HepG2 (cell line): ENCODE measurements around the gene SOWAHA. TPM values are rescaled to one million over a fixed set of nuclear protein-coding genes. Genes with fewer than 3 reads are reported as not detected.

Experiments used
- ATAC-seq: fragments of 200-7000 bp; cut with Tn5 transposase; 3 replicates; pipeline ENCODE4 v1.9.1; 2020; ENCODE audit warnings: mild to moderate bottlenecking, moderate library complexity
- BruUV-seq: library from RNA; stranded (reverse); fragments of 400-500 nt; replicated peaks from 2 replicates; lab custom pipeline; 2021; lab: Mats Ljungman, UMichigan
- CTCF ChIA-PET: fragments of 300-600 bp; formaldehyde crosslinking; extraction: SDS; loops from one replicate; lab custom pipeline; 2021; ENCODE audit warnings: low total read pairs, inconsistent platforms, low intra/inter-chr PET ratio; lab: Yijun Ruan, JAX
- POLR2A ChIA-PET: fragments of 350-600 bp; sonication (Branson Sonifier 250); formaldehyde crosslinking; loops from one replicate; lab custom pipeline; 2020; ENCODE audit warnings: antibody characterized with exemption, inconsistent platforms; lab: Yijun Ruan, JAX
- DNase-seq: peaks from one replicate; pipeline ENCODE4 v3.0.0-alpha.2; 2015; ENCODE audit warnings: low spot score
- FAIRE-seq: peaks from 3 replicates; lab custom pipeline; 2011; peaks lifted over from hg19 to GRCh38; lab: Jason Lieb, UNC
- H2AFZ ChIP-seq: one replicate; pipeline ENCODE4 v1.6.1; 2011; ENCODE audit warnings: low read length, inconsistent platforms
- H3K27ac ChIP-seq: fragments of 300-600 bp; 3 replicates; pipeline ENCODE4 v1.8.0; 2011; ENCODE audit warnings: mixed run types, mild to moderate bottlenecking, mixed read lengths, low read length, inconsistent platforms; ENCODE audit not compliant: insufficient read depth; ENCODE audit errors: extremely low read length
- H3K27me3 ChIP-seq, 2 experiments: fragments of 200-600 bp in 1 of 2; 2 replicates in 1 of 2; 3 replicates in 1 of 2; pipeline versions ENCODE4 v1.6.0 to v1.8.0; 2011; ENCODE audit warnings: low read length in 2 of 2, mild to moderate bottlenecking in 2 of 2, moderate library complexity in 2 of 2, inconsistent platforms in 1 of 2; ENCODE audit not compliant: insufficient read depth in 2 of 2, control insufficient read depth in 1 of 2
- H3K36me3 ChIP-seq, 2 experiments: fragments of 200-600 bp in 1 of 2; replicated peaks in 1 of 2; 2 replicates in 1 of 2; 3 replicates in 1 of 2; pipeline versions ENCODE4 v1.5.1 to v1.8.0; 2011; ENCODE audit warnings: low read length in 2 of 2, inconsistent platforms in 1 of 2; ENCODE audit not compliant: insufficient read depth in 2 of 2, control insufficient read depth in 1 of 2
- H3K4me1 ChIP-seq: 2 replicates; pipeline ENCODE4 v1.5.1; 2012; ENCODE audit warnings: low read length, inconsistent platforms; ENCODE audit not compliant: insufficient read depth
- H3K4me2 ChIP-seq: 2 replicates; pipeline ENCODE4 v1.6.0; 2011; ENCODE audit warnings: low read depth, low read length, inconsistent platforms
- H3K4me3 ChIP-seq, 3 experiments: fragments of 200-600 bp in 1 of 3; sonication (generic), shearing (Covaris generic) in 1 of 3; replicated peaks in 1 of 3; 2 replicates each; pipeline ENCODE4 v1.5.1; 2011 to 2016; ENCODE audit warnings: low read length in 3 of 3, inconsistent platforms in 2 of 3, low read depth in 2 of 3, mild to moderate bottlenecking in 2 of 3, control low read depth in 1 of 3, mixed read lengths in 1 of 3; ENCODE audit not compliant: insufficient read depth in 1 of 3
- H3K79me2 ChIP-seq: one replicate; pipeline ENCODE4 v1.6.1; 2011; ENCODE audit warnings: low read length, inconsistent platforms; ENCODE audit not compliant: insufficient read depth
- H3K9ac ChIP-seq: 2 replicates; pipeline ENCODE4 v1.6.0; 2011; ENCODE audit warnings: mild to moderate bottlenecking, low read depth, low read length, inconsistent platforms; ENCODE audit not compliant: insufficient read depth
- H3K9me3 ChIP-seq: 2 replicates; pipeline ENCODE4 v1.5.1; 2012; ENCODE audit warnings: mild to moderate bottlenecking, low read length
- H4K20me1 ChIP-seq: 2 replicates; pipeline ENCODE4 v1.6.0; 2011; ENCODE audit warnings: inconsistent platforms, mild to moderate bottlenecking, low read length, moderate library complexity; ENCODE audit not compliant: insufficient read depth
- ARHGAP35 ChIP-seq: sonication (generic); formaldehyde crosslinking; IDR thresholded peaks from 2 replicates; pipeline ENCODE4 v1.9.0; 2022; ENCODE audit warnings: mild to moderate bottlenecking, inconsistent platforms, moderate library complexity, missing genetic modification reagents, borderline replicate concordance
- EP300 ChIP-seq, 3 experiments: sonication (generic) in 1 of 3; formaldehyde crosslinking in 1 of 3; IDR thresholded peaks; 2 replicates each; pipeline versions ENCODE4 v1.5.1 to v1.6.1; 2011 to 2020; ENCODE audit warnings: low read depth in 2 of 3, low read length in 2 of 3, borderline replicate concordance in 1 of 3, improper control_type of control experiment in 1 of 3, mild to moderate bottlenecking in 1 of 3, missing genetic modification reagents in 1 of 3, moderate library complexity in 1 of 3
- GATAD2A ChIP-seq: IDR thresholded peaks from 2 replicates; pipeline ENCODE4 v1.6.1; 2016
- MIXL1 ChIP-seq: IDR thresholded peaks from 2 replicates; pipeline ENCODE4 v1.6.1; 2016
- MLXIP ChIP-seq: sonication (generic); formaldehyde crosslinking; IDR thresholded peaks from 2 replicates; pipeline ENCODE4 v1.9.0; 2021; ENCODE audit warnings: missing genetic modification reagents, borderline replicate concordance
- NR2F1 ChIP-seq, 2 experiments: fragments of 450-650 bp in 1 of 2; formaldehyde crosslinking in 1 of 2; IDR thresholded peaks; 2 replicates each; pipeline versions ENCODE4 v1.5.0 to v1.6.1; 2016 to 2020; ENCODE audit warnings: mild to moderate bottlenecking in 1 of 2, missing compliant biosample characterization in 1 of 2, missing genetic modification reagents in 1 of 2, moderate library complexity in 1 of 2
- POGZ ChIP-seq: sonication (generic); formaldehyde crosslinking; IDR thresholded peaks from 2 replicates; pipeline ENCODE4 v1.4.0; 2020; ENCODE audit warnings: mild to moderate bottlenecking, missing genetic modification reagents
- ZEB1 ChIP-seq: IDR thresholded peaks from 2 replicates; pipeline ENCODE4 v1.6.1; 2012; ENCODE audit warnings: mild to moderate bottlenecking, low read depth, inconsistent platforms; ENCODE audit not compliant: insufficient replicate concordance
- ZNF331 ChIP-seq: sonication (generic); formaldehyde crosslinking; IDR thresholded peaks from 2 replicates; pipeline ENCODE4 v1.4.0; 2020; ENCODE audit warnings: missing genetic modification reagents
- WGBS: methylation state at CpG from one replicate; pipeline ENCODE4 v1.1.6; 2017; ENCODE audit warnings: low lambda C conversion rate; 5-methylcytosine and 5-hydroxymethylcytosine counted together
- in situ Hi-C: cut with HindIII; loops from 2 replicates; pipeline ENCODE4 v1.10.0; 2017; ENCODE audit warnings: low pct_unique_long_range_greater_than_20kb; ENCODE audit not compliant: extremely low pct_ligation_motif_present
- intact Hi-C: fragments of 100-400 bp; cut with micrococcal nuclease; formaldehyde crosslinking; loops from one replicate; pipeline ENCODE4 v1.10.0; 2022; ENCODE audit not compliant: unreplicated experiment
- polyA plus RNA-seq, 8 experiments: library from polyadenylated mRNA; depleted of rRNA in 3 of 8; stranded (reverse) in 7 of 8; unstranded in 1 of 8; fragments of >200 nt; fragmentation: Illumina TruSeq in 4 of 8; extraction: Trizol in 4 of 8; gene quantifications; 2 replicates each; pipeline versions ENCODE4 v1.2.1 to v1.2.3, GENCODE V29; 2011 to 2016; ENCODE audit warnings: low read depth in 4 of 8, missing spikeins in 1 of 8, mixed read lengths in 1 of 8; ENCODE audit not compliant: insufficient read depth in 1 of 8
- total RNA-seq, 5 experiments: library from RNA; depleted of rRNA; stranded (reverse); fragments of >200 nt; fragmentation: Illumina TruSeq; extraction: Trizol; gene quantifications; 2 replicates each; pipeline ENCODE4 v1.2.3, GENCODE V29; 2016; ENCODE audit warnings: low read depth in 1 of 5
- TF ChIP-seq, protein P1 (sequence below): sonication (generic); formaldehyde crosslinking; IDR thresholded peaks from 2 replicates; pipeline ENCODE4 v1.8.1; 2022; ENCODE audit warnings: low read depth, mild to moderate bottlenecking, missing genetic modification reagents
- TF ChIP-seq, protein P2 (sequence below): IDR thresholded peaks from 2 replicates; pipeline ENCODE4 v1.6.1; 2016; ENCODE audit warnings: missing biosample characterization, missing genetic modification reagents, low read depth
- TF ChIP-seq, protein P3 (sequence below): sonication (generic); formaldehyde crosslinking; conservative IDR thresholded peaks from 2 replicates; pipeline ENCODE4 v1.8.0; 2022; ENCODE audit warnings: mild to moderate bottlenecking, moderate library complexity, missing genetic modification reagents

Gene SOWAHA
- total and polyA plus RNA-seq, 2 of the 13 experiments (the other 11 are each of a cell fraction or from before 2014, with no cell fraction given), result 0.95 to 1.9 TPM

- ATAC-seq, result peak; percentile 43
- Histone ChIP-seq H3K79me2 (no peaks in the 10 kb centered on the region), H3K4me3 (peak overlapping the region; percentile 36 to 68 (median 56); a peak in 5 of 6 replicates), H3K4me2 (peak overlapping the region; percentile 92), H3K9me3 (no peaks in the 10 kb centered on the region), H3K36me3 (no peaks in the 10 kb centered on the region), H4K20me1 (no peaks in the 10 kb centered on the region), H3K4me1 (peaks cover 83% of the 10 kb centered on the region), H3K27ac (peak overlapping the region; percentile 98), H2AFZ (no peak overlapping the region), H3K9ac (peak overlapping the region; percentile 88), H3K27me3 (no peaks in the 10 kb centered on the region)
- ChIA-PET POLR2A (interaction anchor here (0.7 to 4.8 kb wide), 14 partner anchors 8 to 213 kb away, joined by 3 to 51 read pairs (median 10); partner anchors contain the start of genes GDF9, HSPA4, SHROOM1 and UQCRQ), CTCF (no interaction called here)
- FAIRE-seq, result no peak
- no peak for DNase-seq
- intact Hi-C loops, result no loop called here
- in situ Hi-C loops, result no loop called here
- 0% methylated on average over 3 of the region's 3 CpGs for WGBS
- BruUV-seq, result no TSS peak
- TF ChIP-seq ARHGAP35 (no peak), GATAD2A (CRISPR knock-in tag) (no peak), ZEB1 (no peak), EP300 (IDR thresholded peaks at IDR 0.05; ENCODE audit: low read depth in 2 of 2, low read length in 2 of 2) (peak in 1 of 2 experiments; percentile 75; a peak in 2 of 4 replicates), EP300 (CRISPR knock-in tag; IDR thresholded peaks at IDR 0.05; ENCODE audit: borderline replicate concordance) (peak; percentile 60; the same call in 1 of the 2 replicates), NR2F1 (CRISPR knock-in tag; IDR thresholded peaks at IDR 0.05) (0 out of 4 replicates have a peak, but pooled peaks of 1 of the 2 experiments have one; percentile 22), MLXIP (peak; percentile 91; the same call in 1 of the 2 replicates), ZNF331 (CRISPR knock-in tag) (no peak), POGZ (CRISPR knock-in tag) (peak; percentile 29; the same call in 1 of the 2 replicates), MIXL1 (CRISPR knock-in tag) (peak; percentile 64; the same call in 1 of the 2 replicates)
- TF ChIP-seq, protein P1, sequence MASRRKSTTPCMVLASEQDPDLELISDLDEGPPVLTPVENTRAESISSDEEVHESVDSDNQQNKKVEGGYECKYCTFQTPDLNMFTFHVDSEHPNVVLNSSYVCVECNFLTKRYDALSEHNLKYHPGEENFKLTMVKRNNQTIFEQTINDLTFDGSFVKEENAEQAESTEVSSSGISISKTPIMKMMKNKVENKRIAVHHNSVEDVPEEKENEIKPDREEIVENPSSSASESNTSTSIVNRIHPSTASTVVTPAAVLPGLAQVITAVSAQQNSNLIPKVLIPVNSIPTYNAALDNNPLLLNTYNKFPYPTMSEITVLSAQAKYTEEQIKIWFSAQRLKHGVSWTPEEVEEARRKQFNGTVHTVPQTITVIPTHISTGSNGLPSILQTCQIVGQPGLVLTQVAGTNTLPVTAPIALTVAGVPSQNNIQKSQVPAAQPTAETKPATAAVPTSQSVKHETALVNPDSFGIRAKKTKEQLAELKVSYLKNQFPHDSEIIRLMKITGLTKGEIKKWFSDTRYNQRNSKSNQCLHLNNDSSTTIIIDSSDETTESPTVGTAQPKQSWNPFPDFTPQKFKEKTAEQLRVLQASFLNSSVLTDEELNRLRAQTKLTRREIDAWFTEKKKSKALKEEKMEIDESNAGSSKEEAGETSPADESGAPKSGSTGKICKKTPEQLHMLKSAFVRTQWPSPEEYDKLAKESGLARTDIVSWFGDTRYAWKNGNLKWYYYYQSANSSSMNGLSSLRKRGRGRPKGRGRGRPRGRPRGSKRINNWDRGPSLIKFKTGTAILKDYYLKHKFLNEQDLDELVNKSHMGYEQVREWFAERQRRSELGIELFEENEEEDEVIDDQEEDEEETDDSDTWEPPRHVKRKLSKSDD, result no peak
- TF ChIP-seq, protein P2, sequence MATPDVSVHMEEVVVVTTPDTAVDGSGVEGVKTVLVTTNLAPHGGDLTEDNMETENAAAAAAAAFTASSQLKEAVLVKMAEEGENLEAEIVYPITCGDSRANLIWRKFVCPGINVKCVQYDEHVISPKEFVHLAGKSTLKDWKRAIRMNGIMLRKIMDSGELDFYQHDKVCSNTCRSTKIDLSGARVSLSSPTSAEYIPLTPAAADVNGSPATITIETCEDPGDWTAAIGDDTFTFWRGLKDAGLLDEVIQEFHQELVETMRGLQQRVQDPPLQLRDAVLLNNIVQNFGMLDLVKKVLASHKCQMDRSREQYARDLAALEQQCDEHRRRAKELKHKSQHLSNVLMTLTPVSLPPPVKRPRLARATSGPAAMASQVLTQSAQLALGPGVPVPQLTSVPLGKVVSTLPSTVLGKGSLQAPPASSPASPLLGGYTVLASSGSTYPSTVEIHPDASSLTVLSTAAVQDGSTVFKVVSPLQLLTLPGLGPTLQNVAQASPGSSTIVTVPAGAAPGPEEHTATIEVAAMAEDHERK (CRISPR knock-in tag), result no peak
- TF ChIP-seq, protein P3, sequence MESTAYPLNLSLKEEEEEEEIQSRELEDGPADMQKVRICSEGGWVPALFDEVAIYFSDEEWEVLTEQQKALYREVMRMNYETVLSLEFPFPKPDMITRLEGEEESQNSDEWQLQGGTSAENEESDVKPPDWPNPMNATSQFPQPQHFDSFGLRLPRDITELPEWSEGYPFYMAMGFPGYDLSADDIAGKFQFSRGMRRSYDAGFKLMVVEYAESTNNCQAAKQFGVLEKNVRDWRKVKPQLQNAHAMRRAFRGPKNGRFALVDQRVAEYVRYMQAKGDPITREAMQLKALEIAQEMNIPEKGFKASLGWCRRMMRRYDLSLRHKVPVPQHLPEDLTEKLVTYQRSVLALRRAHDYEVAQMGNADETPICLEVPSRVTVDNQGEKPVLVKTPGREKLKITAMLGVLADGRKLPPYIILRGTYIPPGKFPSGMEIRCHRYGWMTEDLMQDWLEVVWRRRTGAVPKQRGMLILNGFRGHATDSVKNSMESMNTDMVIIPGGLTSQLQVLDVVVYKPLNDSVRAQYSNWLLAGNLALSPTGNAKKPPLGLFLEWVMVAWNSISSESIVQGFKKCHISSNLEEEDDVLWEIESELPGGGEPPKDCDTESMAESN (CRISPR knock-in tag), result no peak
Observed at GRCh38 chr5:132838516-132839282, 25.6 kb downstream of the SOWAHA start.
